Measurements from ENCODE around the gene CTDP1.
"Not testable (repeated sequence)": the region's sequence is repeated elsewhere in the genome, so short reads cannot be mapped to it uniquely, and the experiment has no call there.

Gene CTDP1

GRCh38 chr18:79740047-79740446 is 60.4 kb downstream of the CTDP1 start:
- DNase-seq (ENCODE audit: low spot score); FAIRE-seq: not testable (repeated sequence)

- no peak for DNase-seq (ENCODE audit: low spot score)
- no peak for FAIRE-seq
These were observed 61.1 kb downstream of the CTDP1 start for GRCh38 chr18:79740521-79741361.

GRCh38 chr18:79741362-79741700 is 61.7 kb downstream of the CTDP1 start:
- no peak for DNase-seq (ENCODE audit: low spot score)
- no peak for FAIRE-seq

GRCh38 chr18:79742076-79742475 is 62.5 kb downstream of the CTDP1 start:
- DNase-seq (ENCODE audit: low spot score) (no peak), FAIRE-seq (no peak)

- DNase-seq (ENCODE audit: low spot score) = no peak
These were observed 65.0 kb downstream of the CTDP1 start for GRCh38 chr18:79744625-79745024.

GRCh38 chr18:79746730-79747129 is 67.1 kb downstream of the CTDP1 start:
- no peak for DNase-seq (ENCODE audit: low spot score)
- no peak for FAIRE-seq

More at GRCh38 chr18:79744625-79745024, 65.0 kb downstream of the CTDP1 start:
- FAIRE-seq = no peak

- DNase-seq (ENCODE audit: low spot score) (no peak), FAIRE-seq (no peak)
These were observed 67.7 kb downstream of the CTDP1 start for GRCh38 chr18:79747156-79747845.

GRCh38 chr18:79748321-79749180 is 68.9 kb downstream of the CTDP1 start:
- no peak for FAIRE-seq
- DNase-seq (ENCODE audit: low spot score) = no peak

GRCh38 chr18:79749251-79750191 is 69.9 kb downstream of the CTDP1 start:
- FAIRE-seq = no peak
- no peak for DNase-seq (ENCODE audit: low spot score)

- no peak for DNase-seq (ENCODE audit: low spot score)
- no peak for FAIRE-seq
These were observed 71.5 kb downstream of the CTDP1 start for GRCh38 chr18:79750980-79751571.

GRCh38 chr18:79751918-79752578 is 72.4 kb downstream of the CTDP1 start:
- DNase-seq (ENCODE audit: low spot score); FAIRE-seq: not testable (repeated sequence)

GRCh38 chr18:79752946-79753345 is 73.3 kb downstream of the CTDP1 start:
- FAIRE-seq; DNase-seq (ENCODE audit: low spot score): not testable (repeated sequence)

- DNase-seq (ENCODE audit: low spot score) (no peak), FAIRE-seq (no peak)
These were observed 73.8 kb downstream of the CTDP1 start for GRCh38 chr18:79753391-79753851.

- DNase-seq (ENCODE audit: low spot score) (no peak), FAIRE-seq (no peak)
These were observed 74.6 kb downstream of the CTDP1 start for GRCh38 chr18:79754022-79754761.

- no peak for FAIRE-seq
- no peak for DNase-seq (ENCODE audit: low spot score)
These were observed 75.3 kb downstream of the CTDP1 start for GRCh38 chr18:79754831-79755351.

GRCh38 chr18:79755496-79756142 is 76.0 kb downstream of the CTDP1 start:
- no peak for DNase-seq (ENCODE audit: low spot score)
- no peak for FAIRE-seq

GRCh38 chr18:79756143-79756500 is 76.5 kb downstream of the CTDP1 start:
- DNase-seq (ENCODE audit: low spot score) = no peak
- FAIRE-seq = no peak

- no peak for FAIRE-seq
- no peak for DNase-seq (ENCODE audit: low spot score)
These were observed 77.2 kb downstream of the CTDP1 start for GRCh38 chr18:79756826-79757225.
